Islet precursor cell (in vitro differentiated cells): Measurements from ENCODE around the gene PSMF1.
"Not testable (repeated sequence)": the region's sequence is repeated elsewhere in the genome, so short reads cannot be mapped to it uniquely, and the experiment has no call there.

Source experiments
- DNase-seq: peaks from one replicate; pipeline ENCODE4 v3.0.0-alpha.2; 2018

Gene PSMF1

DNA sequence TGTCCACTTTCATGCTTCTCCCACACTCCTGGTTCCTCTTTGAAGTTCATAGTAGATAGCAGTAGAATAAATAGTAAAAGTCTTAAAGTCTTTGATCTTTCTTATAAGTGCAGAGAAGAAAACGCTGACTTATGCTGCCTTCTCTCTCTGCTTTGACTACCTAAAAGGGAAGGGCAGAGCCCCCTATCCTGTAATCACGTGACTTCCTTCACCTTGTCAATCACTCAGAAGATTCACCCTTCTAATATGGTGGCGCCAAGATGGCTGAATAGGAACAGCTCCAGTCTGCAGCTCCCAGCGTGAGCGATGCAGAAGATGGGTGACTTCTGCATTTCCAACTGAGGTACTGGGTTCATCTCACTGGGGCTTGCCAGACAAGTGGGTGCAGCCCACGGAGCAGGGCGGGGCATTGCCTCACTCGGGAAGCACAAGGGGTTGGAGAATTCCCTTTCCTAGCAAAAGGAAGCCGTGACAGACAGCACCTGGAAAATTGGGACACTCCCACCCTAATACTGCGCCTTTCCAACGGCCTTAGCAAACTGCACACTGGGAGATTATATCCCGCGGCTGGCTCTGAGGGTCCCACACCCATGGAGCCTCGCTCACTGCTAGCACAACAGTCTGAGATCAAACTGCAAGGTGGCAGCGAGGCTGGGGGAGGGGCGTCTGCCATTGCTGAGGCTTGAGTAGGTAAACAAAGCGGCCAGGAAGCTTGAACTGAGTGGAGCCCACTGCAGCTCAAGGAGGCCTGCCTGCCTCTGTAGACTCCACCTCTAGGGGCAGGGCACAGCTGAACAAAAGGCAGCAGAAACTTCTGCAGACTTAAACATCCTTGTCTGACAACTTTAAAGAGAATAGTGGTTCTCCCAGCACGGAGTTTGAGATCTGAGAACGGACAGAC lies 98.4 kb downstream of the PSMF1 start:
- not testable (repeated sequence) for DNase-seq
